EH (cell line): ENCODE data around the gene ATP6V0A4.
"Not testable (repeated sequence)": the region's sequence is repeated elsewhere in the genome, so short reads cannot be mapped to it uniquely, and the experiment has no call there.

Experiments
- DNase-seq: peaks from one replicate; pipeline ENCODE4 v3.0.0-alpha.2; 2015; ENCODE audit warnings: low read depth

The ATP6V0A4 gene

DNA sequence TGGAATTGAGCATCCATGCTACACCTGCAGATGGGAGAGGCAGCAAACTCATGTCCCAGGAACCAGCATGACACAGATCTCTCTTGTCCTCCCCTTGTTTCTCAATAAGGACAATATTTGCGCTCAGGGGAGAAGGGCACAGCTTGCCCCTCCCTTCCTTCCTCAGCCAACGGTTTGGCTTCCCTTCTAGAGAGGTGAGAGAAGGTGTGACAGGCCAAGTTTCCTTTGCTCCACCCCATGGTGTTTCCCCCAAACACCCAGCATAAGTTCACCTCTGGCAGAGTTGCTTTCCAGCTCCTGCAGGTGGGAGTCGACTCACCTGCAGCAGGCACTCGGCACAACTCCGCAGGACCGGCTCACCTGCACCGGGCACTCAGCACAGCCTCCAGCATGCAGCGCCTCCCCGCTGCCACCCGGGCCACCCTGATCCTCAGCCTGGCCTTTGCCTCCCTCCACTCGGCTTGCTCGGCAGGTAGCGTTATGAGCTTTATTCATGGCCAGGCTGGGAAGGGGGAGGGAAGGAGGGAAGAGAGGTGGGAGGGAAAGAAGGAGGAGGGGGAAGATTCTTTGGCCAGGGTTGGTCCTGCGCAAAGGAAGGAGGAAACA is at the start of gene ATP6V0A4, which contains the start of gene TMEM213:
Gene ATP6V0A4 (minus strand): TSS at position 482 of the 606 bp plus-strand sequence. CDS start 26,949 bp downstream, outside the sequence.
Gene TMEM213 (plus strand): TSS at position 280 of the 606 bp plus-strand sequence. CDS start 111 bp downstream, at position 391.
- DNase-seq = no peak

DNA sequence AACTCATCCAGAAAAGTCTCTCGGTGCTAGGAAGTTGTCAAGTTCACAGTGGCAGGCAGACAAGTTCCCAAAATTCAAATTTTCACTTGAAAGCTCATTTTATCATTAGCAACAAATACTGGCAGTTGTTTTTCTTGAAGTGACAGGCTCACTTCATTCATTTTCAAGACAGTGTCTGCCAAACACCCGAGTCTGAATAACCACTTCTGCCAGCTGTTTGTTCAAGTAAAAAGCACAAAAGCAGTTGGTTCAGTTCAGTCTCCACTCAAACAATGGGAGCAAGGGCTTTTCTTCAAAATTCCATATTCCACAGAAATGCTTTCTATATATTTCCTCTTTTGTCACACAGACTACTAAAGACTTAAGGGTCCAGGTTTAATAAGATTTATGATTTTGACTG is 47.7 kb upstream of the ATP6V0A4 start:
- DNase-seq = no peak

DNA sequence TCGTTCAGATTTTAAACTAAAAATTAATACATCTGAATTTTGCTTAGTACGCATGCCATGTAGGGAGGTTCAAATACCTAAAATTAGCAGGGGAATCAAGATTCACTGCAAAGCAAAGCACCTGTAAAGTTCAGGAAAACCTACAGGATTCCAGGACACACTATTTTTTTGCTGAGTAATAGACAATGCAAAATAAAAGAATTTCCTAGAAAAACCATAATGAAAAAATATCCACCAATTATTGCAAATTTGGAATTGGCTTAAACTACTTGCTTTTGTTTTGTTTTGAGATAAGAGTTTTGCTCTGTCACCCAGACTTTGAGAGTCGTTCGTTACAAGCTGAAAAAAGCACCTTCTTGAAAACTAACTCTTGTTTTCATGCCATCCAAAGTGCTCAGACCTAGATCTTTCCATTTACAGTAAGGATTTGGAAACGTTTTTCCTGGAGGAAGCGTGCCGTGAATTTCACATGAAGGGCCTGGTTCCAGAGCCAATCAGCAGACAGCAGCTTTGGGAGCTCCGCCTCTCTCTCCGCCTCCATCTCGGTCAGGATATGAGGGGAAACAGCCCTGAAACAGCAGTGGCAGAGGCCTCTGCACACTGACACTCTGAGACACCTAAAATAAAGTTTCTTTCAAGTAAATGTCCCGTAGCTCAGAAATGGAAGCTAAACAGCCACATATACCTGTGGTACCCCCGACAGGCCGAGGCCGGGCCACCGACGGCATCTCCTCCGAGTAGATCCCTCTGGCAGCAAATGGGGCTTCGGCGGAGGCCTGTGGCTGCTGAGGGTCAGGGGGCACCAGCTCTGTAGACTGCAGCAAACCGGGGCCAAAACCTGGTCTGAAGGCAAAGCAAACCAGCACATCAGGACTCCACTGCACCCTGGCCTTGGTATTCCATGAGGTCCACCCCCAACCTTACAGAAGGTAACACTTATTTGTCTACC is 45.9 kb upstream of the ATP6V0A4 start:
- no peak for DNase-seq

DNA sequence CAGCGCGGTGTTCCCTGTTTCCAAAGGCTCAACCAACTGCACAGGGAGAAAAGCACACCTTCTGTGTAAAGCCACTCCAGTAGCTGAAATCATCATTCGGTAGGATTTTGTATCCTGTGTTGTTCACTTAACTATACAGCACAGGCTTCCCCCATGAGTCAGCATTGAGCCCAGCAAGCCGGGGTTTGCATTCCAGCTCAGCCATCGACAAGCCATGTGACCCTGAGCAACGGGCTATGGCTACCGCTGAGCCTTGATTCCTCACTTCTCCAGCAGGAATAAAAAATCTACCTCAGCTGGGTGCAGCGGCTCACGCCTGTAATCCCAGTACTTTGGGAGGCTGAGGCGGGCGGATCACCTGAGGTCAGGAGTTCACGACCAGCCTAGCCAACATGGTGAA is 44.1 kb upstream of the ATP6V0A4 start:
- DNase-seq = peak; percentile 71

DNA sequence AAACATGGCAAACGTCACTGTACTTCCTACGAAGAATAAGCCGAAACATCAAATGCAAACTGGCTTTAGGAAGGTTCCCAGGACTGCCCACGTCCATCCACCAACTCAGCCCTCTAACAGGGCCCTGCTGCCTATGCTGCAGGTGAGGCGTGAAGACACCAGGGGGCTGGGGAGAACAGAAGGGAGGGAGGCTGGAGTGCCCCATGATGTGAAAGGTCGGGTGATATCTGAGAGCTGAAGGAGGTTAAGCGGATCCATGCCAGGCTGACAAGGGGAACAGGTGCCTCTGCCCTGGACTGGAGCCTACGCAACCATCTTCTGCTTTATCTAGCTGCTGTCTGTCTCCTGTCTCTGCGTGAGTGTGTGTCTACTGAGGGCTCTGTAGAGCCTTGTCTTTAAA is 40.2 kb upstream of the ATP6V0A4 start:
- DNase-seq = no peak

DNA sequence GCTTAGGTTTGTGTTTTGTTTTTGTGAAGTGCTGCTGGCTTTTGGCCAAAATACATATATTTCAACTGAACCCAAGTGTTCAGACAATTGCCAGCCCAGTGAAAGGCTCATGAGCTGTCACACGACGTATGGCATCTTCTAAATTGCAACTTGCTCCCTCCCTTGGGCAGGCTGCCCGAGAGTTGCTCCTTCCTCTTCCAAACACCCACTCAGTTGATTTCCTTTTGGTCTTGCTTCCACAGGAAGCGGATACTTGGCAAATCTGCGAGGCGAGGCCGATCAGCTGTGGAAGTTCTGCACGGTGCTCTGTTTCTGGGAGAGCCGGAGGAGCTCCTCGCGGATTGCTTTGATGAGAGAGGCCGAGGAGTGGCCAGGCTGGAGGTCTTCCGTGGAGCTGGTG is 39.6 kb upstream of the ATP6V0A4 start:
- no peak for DNase-seq

DNA sequence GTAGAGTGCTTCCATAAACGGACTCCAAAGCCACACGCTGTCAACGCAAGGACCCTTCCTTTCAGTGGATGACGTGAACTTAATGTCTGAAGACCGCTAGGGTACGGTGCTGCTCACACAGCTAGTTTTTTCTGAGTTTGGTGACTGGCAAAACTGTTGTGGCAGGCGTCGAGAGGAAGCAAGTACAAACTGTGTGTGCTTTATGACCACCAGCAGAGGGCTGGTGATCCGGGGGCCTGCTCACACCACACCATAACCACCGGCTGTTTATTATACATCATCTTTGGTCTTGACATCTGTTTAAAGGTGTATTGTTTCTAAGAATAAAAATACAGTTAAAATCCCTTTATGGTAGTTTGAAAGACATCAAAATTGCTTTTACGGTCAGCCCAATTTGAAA is 37.1 kb upstream of the ATP6V0A4 start:
- no peak for DNase-seq

DNA sequence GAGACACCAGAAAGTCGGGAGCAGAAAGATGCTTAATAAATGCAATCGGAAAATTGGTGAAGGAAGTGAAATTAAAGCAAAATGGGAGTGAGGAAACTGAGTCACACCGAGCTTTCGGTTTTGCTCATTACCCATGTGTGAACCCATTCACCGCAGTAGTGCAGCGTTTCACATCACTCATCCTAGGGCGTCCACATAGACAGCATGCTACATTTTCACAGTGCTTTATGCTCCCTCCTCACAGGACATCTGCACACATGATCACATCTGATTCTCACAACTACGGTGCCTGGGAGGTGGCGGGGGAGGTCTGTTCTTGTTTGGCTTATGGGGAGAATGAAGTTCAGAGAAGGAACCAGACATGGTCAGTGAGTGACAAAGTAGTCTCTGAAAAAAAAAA is 36.6 kb upstream of the ATP6V0A4 start:
- no peak for DNase-seq

DNA sequence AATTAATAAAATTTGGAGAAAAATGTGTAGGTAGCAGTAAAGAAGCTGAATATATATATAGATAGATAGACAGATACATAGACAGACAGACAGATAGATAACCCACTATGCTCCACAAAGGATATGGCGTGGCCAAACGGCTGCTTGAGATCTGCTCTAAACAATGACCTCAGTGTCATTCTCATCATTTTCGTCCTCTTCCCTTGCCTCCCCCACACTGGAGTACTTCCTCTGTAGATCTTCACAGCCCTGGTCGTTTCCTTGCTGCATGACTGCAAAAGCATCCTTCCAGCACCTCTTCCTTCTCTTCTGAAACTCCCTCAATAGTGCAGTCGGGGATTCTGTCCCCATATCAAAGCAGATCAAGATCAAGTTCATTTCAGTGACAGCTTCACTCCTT is 35.6 kb upstream of the ATP6V0A4 start:
- DNase-seq = no peak

DNA sequence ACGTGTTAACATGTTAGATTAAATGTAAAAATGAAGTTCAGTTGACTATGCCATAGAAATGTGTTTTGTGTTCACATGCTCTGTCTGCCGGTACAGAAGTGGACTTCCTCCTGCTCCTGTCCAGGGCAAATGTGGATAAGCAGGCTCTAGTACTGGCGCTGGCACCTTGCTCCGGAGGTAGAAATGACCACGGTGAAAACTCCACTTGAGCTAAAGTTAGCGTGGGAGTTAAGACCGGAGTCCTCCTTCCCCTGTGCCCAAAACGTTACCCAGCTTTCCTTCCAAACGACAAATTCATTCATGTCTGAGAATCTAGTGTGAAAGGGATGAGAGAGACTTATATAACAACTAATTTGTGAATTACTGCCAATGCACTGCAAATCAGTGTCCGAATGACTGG is 35.0 kb upstream of the ATP6V0A4 start:
- no peak for DNase-seq

DNA sequence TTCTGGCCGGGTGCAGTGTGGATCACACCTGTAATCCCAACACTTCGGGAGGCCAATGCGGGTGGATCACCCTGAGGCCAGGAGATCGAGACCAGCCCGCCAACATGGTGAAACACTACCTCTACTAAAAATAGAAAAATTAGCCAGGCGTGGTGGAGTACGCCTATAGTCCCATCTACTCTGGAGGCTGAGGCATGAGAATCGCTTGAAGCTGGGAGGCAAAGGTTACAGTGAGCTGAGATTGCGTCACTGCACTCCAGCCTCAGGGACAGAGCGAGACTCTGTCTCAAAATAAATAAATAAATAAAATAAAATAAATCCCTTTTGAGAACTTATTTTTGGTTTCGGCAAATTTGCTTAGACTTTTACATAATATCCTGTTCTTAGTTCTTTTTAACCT is 31.3 kb upstream of the ATP6V0A4 start:
- no peak for DNase-seq

DNA sequence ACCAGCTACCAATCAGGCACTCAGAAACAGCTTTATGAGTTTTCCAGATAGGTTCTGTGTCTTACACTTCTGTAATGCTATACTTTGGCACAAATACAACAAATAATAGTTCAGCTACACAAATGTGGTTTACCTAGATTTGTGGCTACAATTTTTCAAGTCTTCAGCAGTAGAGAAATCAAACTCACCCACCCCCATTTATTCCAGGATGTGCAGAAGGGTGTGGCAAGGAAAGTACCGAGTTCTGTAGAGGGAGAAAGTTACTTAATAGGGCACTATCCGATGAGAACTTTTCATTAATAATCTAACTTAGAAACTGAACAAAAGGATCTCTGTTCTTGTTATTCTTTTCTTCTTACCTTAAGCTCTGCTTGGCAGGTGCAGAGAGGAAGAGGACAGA is 30.3 kb upstream of the ATP6V0A4 start:
- no peak for DNase-seq

DNA sequence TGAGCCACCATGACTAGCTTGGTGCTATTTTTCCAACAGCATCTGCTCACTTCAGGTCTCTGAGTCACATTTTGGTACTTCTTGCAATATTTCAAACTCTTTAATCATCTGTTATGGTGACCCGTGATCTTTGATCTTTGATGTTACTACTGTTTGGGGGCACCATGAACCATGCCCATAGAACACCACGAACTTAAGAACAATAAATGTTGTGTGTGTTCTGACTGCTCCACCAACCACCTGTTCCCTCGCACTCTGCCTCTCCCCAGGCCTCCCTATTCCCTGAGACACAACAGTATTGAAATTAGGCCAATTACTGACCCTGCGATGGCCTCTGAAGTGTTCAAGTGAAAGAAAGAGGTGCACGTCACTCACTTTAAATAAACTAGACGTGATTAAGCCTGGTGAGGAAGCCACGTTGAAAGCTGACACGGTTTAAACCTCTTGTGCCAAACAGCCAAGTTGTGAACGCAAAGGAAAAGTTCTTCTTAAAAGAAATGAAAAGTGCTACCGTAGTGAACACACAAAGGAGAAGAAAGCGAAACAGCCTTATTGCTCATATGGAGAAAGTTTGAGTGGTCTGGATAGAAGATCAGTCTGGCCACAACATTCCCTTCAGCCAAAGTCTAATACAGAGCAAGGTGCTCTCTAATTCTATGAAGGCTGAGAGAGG is 27.2 kb upstream of the ATP6V0A4 start:
- DNase-seq = no peak

DNA sequence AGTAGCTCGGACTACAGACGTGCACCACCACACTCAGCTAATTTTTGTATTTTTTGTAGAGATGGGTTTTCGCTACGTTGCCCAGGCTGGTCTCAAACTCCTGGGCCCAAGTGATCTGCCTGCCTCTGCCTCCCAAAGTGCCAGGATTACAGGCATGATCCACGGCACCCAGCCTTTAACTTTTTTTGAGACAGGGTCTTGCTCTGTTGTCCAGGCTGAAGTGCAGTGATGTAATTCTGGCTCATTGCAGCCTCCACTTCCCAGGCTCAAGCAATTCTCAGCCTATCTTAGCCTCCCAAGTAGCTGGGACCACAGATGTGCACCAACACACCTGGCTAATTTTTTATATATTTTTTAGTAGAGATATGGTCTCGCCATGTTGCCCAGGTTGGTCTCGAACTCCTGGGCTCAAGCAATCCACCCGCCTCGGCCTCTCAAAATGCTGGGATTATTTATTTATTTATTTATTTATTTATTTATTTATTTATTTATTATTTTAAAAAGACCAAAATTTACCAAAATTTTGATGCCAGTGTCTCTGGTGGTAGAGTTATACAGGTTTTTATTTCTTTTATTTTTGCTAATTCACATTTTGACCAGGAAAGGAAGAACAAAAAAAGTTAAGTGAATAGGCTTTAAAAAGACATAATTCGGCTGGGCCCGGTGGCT is 25.0 kb upstream of the ATP6V0A4 start:
- DNase-seq = no peak

DNA sequence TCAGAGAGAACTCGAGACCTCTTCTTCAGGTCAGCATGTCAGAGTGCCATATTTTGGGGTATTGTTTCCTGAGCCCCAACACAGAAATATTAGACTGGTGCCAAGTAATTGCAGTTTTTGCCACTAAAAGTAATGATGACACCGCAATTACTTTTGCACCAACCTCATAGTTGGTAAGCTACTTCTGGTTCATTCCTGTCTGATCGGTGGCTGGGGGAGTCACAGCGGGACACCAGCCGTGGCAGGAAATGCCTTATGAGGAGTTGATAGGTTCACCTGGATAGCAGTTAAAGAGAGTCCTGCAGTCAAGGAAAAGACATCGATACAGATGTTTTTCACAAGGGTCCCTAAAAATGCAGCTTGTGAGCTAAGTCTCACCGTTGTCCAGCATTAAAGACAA is 23.9 kb upstream of the ATP6V0A4 start:
- DNase-seq = no peak

DNA sequence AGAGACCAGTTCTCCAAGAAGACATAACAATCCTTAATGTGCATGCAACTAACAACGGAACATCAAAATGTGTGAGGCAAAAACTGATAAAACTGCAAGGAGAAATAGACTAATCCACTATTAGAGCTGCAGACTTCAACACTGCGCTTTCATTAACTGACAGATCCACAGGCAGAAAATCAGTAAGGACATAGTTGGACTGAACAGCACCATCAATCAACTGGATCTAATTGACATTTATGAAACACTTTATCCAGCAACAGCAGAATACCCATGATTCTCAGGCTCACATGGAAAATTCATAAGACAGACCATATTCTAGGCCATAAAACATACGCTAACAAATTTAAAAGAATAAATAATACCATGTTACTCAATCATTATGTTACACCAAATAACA is 21.6 kb upstream of the ATP6V0A4 start:
- DNase-seq = no peak

DNA sequence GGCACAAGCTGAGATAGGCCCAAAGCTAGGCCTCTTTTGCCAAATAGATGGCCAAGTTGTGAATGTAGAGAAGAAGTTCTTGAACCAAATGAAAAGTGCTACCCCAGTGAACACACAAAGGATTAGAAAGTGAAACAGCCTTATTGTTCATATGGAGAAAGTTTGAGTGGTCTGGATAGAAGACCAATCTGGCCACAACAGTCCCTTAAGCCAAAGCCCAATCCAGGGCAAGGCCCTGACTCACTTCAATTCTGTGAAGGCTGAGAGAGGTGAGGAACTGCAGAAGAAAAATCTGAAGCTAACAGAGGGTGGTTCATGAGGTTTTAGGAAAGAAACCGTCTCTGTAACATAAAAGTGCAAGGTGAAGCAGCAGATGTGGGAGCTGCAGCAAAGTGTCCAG is 18.7 kb upstream of the ATP6V0A4 start:
- no peak for DNase-seq

DNA sequence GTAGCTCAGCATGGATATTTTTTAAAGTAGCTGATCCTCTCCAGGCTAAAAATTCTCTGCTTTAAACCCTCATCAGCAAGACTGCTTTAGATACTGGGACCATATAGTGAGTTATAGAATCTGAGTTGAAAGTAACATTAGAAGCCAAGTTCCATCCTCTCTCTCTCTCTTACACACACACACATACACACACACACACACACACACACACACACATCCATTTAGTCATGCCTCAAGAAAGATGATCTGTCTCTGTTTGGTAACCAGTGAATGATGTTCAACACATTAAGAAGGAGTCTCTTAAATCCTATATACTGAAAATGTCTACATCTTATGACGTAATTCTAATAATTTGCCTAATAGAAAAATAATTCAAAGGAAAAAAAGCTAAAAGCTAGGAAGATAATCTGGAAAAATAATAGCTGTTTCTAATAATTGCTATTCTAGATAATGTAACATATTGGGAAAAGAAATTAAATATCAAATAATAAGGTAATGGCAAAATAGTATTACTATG is 16.9 kb upstream of the ATP6V0A4 start:
- no peak for DNase-seq

DNA sequence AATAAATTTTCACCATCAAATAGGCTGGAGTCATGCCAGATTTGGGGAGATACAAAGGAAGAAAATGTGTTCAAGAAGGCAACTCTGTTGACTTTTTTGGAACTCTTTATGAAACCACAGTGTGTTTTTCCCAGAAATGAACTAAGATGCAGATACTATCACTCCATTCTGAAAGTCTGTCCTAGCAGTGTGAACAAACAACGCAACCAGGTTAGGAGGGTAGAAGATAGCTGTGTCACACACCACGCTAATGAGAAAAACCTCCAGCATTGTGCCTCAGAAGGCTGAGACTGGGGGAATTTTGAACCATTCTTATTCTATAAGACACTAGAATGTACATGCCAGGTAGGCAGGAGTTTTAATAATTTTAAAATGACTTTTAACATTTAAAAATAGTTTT is 15.9 kb upstream of the ATP6V0A4 start:
- DNase-seq = no peak

DNA sequence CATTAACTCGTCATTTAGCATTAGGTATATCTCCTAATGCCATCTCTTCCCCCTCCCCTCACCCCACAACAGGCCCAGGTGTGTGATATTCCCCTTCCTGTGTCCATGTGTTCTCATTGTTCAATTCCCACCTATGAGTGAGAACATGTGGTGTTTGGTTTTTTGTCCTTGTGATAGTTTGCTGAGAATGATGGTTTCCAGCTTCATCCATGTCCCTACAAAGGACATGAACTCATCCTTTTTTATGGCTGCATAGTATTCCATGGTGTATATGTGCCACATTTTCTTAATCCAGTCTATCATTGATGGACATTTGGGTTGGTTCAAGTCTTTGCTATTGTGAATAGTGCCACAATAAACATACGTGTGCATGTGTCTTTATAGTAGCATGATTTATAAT is 13.3 kb upstream of the ATP6V0A4 start:
- DNase-seq = not testable (repeated sequence)

DNA sequence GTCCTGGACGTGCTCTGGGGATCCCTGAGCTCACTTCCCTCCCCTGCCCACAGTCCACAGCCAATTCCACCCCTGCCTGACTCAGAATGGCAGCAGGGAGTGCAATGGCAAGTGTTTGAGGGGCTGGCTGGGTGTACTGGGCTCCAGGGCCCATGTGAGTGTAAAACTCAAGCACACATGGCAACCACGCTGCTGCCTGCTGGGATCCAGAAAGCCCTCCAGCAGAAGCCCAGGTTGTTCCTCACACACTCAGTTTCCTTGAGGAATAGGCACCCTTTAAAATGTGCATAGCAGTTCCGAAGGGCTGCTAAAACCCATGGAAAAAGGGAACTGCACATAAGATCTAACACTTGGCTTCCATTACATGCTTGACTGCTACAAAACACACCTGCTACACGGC is 11.3 kb upstream of the ATP6V0A4 start:
- no peak for DNase-seq

DNA sequence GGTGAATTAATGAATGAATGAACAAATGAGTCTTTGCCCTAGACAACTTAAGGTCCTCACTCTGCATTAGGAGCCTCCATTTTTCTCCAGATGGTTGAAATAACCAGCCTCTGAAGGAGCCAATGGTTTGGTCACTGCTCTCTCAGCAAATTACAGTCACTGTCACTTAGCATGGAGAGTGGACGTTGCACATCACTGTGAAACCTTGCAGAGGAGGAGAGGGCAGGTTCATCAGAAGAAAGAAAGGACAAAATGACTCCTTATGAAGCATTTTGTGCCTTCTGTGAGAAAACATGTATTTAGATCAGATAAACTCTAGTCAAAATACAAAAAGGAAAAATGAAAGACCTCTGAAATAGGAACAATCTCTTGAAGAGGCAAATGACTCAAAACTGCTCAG is 6.6 kb upstream of the ATP6V0A4 start:
- DNase-seq = no peak
